RWPE2 (cell line): ENCODE results near the gene GAS2L1.
A peak's percentile ranks its signal among the peaks of the same experiment; 100 is the strongest.

Experiments used
- ATAC-seq: fragments of 200-7000 bp; cut with Tn5 transposase; 3 replicates; pipeline ENCODE4 v1.9.1; 2021; ENCODE audit warnings: low read depth
- DNase-seq: peaks from one replicate; pipeline ENCODE4 v3.0.0-alpha.2; 2020; ENCODE audit warnings: low spot score
- H3K27ac ChIP-seq: fragments of 450-650 bp; 2 replicates; pipeline ENCODE4 v1.5.1; 2017; ENCODE audit warnings: mild to moderate bottlenecking; ENCODE audit not compliant: poor library complexity, severe bottlenecking
- H3K27me3 ChIP-seq: fragments of 250-450 bp; sonication (Bioruptor Pico); 2 replicates; pipeline ENCODE4 v1.5.1; 2021; ENCODE audit warnings: mild to moderate bottlenecking, moderate library complexity; ENCODE audit not compliant: insufficient read depth, poor library complexity, severe bottlenecking
- H3K36me3 ChIP-seq: fragments of 250-450 bp; sonication (Bioruptor Pico); 2 replicates; pipeline ENCODE4 v1.5.1; 2020; ENCODE audit warnings: low read depth, mild to moderate bottlenecking, moderate library complexity
- H3K4me1 ChIP-seq: fragments of 250-450 bp; sonication (Bioruptor Pico); 2 replicates; pipeline ENCODE4 v1.5.1; 2021; ENCODE audit warnings: mild to moderate bottlenecking, moderate library complexity; ENCODE audit not compliant: insufficient read depth, poor library complexity, severe bottlenecking
- H3K4me3 ChIP-seq: fragments of 250-450 bp; sonication (Bioruptor Pico); 2 replicates; pipeline ENCODE4 v1.5.1; 2021; ENCODE audit warnings: mild to moderate bottlenecking, moderate library complexity; ENCODE audit not compliant: severe bottlenecking
- H3K9me3 ChIP-seq: fragments of 250-450 bp; sonication (Bioruptor Pico); 2 replicates; pipeline ENCODE4 v1.5.1; 2021; ENCODE audit warnings: mild to moderate bottlenecking, moderate library complexity; ENCODE audit not compliant: severe bottlenecking
- CTCF ChIP-seq: fragments of 450-650 bp; IDR thresholded peaks from one replicate; pipeline ENCODE4 v1.5.1; 2017; ENCODE audit warnings: mild to moderate bottlenecking, moderate library complexity; ENCODE audit not compliant: poor library complexity, severe bottlenecking

Gene GAS2L1

GRCh38 chr22:29266564-29267461, 39.6 kb upstream of the GAS2L1 start:
- ATAC-seq: no peak
- H3K9me3 ChIP-seq: no peaks in the 10 kb centered on the region
- H3K36me3 ChIP-seq: peaks cover 52% of the 10 kb centered on the region
- peak overlapping the region; percentile 93 for H3K4me3 ChIP-seq
- DNase-seq: no peak
- peak overlapping the region; percentile 84 for H3K27ac ChIP-seq
- no peak for TF ChIP-seq CTCF
- no peaks in the 10 kb centered on the region for H3K27me3 ChIP-seq
- H3K4me1 ChIP-seq: peaks cover 20% of the 10 kb centered on the region

- Histone ChIP-seq H3K27me3 (no peaks in the 10 kb centered on the region), H3K4me3 (peak overlapping the region; percentile 93), H3K27ac (peak overlapping the region; percentile 84), H3K36me3 (peaks cover 58% of the 10 kb centered on the region), H3K4me1 (peaks cover 20% of the 10 kb centered on the region), H3K9me3 (no peaks in the 10 kb centered on the region)
- ATAC-seq: no peak
- DNase-seq: no peak
- no peak for TF ChIP-seq CTCF
Observed at GRCh38 chr22:29267462-29267857, 39.0 kb upstream of the GAS2L1 start.

- peak; percentile 81 for ATAC-seq
- peak; percentile 96 for DNase-seq
- TF ChIP-seq CTCF: no peak
- H3K9me3 ChIP-seq: no peaks in the 10 kb centered on the region
- H3K27ac ChIP-seq: peak within 1 kb of the TSS; percentile 84
- H3K4me3 ChIP-seq: peak within 1 kb of the TSS; percentile 93
- H3K36me3 ChIP-seq: peaks cover 63% of the 10 kb centered on the region
- H3K4me1 ChIP-seq: peaks cover 20% of the 10 kb centered on the region
- no peaks in the 10 kb centered on the region for H3K27me3 ChIP-seq
Observed at GRCh38 chr22:29267858-29268510, 38.5 kb upstream of the GAS2L1 start, which contains the start of the genes EWSR1 and RHBDD3. TSS of gene EWSR1 (plus strand) at chr22:29268268. CDS start at chr22:29268337, 69 bp downstream. TSS of gene RHBDD3 (minus strand) at chr22:29267981. CDS start at chr22:29265626, 2,355 bp downstream.

GRCh38 chr22:29268511-29269229, 37.8 kb upstream of the GAS2L1 start:
- peak; percentile 11; the same call in 2 of the 3 replicates for ATAC-seq

More at GRCh38 chr22:29268511-29269229, 37.8 kb upstream of the GAS2L1 start:
- H3K4me3 ChIP-seq: peak overlapping the region; percentile 93
- H3K27ac ChIP-seq: peak overlapping the region; percentile 84
- H3K4me1 ChIP-seq: peaks cover 20% of the 10 kb centered on the region
- DNase-seq: no peak
- H3K27me3 ChIP-seq: no peaks in the 10 kb centered on the region
- no peaks in the 10 kb centered on the region for H3K9me3 ChIP-seq
- no peak for TF ChIP-seq CTCF
- H3K36me3 ChIP-seq: peaks cover 70% of the 10 kb centered on the region
